Esophagus muscularis mucosa (tissue), 4 donors: ENCODE data around the gene EFR3B.

Source experiments
- EP300 ChIP-seq: sonication (generic); formaldehyde crosslinking; IDR thresholded peaks from one replicate; pipeline ENCODE4 v1.6.1; 2017; ENCODE audit warnings: antibody characterized with exemption
- POLR2AphosphoS5 ChIP-seq, 2 donors: sonication (generic); formaldehyde crosslinking; IDR thresholded peaks; one replicate each; pipeline ENCODE4 v1.6.1; 2017; ENCODE audit warnings: antibody characterized with exemption in 2 of 2
- TF ChIP-seq, protein P1 (sequence below), 3 experiments: fragments of 200-600 bp in 2 of 3; fragments of 450-650 bp in 1 of 3; sonication (generic) in 2 of 3; IDR thresholded peaks; one replicate each; pipeline ENCODE4 v1.5.1; 2017 to 2019; ENCODE audit warnings: antibody characterized with exemption in 3 of 3, mild to moderate bottlenecking in 2 of 3, moderate library complexity in 1 of 3

DNA sequence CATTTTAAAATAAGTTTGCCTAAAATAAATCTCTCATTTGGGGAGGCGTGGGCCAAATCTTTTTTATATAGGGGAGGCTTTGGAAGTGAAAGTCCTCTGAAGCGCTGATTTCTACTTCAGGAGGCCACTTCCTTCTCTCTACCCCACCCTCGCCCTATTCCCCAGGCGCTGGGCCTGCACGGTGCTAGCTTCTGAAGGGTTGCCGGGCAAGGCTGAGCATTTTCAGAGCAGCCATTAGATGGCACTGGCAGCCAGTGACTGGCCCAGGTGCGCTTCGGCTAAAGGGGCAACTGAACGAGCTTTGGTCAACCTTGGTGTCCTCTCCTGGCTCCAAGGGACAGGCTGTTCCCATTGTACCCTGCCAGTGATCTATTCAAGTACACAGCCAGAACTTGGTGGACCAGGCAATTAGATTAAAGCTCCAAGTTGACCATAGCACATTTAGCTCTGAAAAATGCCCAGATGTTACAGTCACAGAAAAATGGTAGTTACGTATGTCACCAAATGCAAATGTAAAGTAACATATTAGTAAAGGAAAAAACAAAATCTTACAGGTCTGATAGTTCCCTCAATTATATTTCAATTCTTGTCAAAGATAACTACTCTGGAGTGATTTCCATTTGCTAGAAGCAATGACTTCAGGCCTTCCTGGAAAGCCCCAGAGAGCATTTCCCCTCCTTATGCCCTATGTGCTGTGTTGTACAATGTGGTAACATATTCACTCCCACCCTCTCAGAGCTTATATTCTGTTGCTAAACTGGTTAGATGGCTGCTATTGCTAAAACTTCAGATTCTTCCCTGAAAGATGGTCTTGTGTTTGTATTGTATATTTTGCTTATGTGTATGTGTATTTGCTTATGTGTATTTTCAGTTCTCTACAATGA lies 124.4 kb downstream of the EFR3B start:
- TF ChIP-seq POLR2AphosphoS5 (IDR thresholded peaks at IDR 0.05) (no peak), EP300 (no peak)
- TF ChIP-seq, protein P1, sequence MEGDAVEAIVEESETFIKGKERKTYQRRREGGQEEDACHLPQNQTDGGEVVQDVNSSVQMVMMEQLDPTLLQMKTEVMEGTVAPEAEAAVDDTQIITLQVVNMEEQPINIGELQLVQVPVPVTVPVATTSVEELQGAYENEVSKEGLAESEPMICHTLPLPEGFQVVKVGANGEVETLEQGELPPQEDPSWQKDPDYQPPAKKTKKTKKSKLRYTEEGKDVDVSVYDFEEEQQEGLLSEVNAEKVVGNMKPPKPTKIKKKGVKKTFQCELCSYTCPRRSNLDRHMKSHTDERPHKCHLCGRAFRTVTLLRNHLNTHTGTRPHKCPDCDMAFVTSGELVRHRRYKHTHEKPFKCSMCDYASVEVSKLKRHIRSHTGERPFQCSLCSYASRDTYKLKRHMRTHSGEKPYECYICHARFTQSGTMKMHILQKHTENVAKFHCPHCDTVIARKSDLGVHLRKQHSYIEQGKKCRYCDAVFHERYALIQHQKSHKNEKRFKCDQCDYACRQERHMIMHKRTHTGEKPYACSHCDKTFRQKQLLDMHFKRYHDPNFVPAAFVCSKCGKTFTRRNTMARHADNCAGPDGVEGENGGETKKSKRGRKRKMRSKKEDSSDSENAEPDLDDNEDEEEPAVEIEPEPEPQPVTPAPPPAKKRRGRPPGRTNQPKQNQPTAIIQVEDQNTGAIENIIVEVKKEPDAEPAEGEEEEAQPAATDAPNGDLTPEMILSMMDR (IDR thresholded peaks at IDR 0.05) = no peak
